Right ventricle myocardium inferior (tissue), 1 donor: ENCODE measurements around the gene GUCY2D. TPM values are rescaled to one million over a fixed set of nuclear protein-coding genes. Genes with fewer than 3 reads are reported as not detected.
A peak's percentile ranks its signal among the peaks of the same experiment; 100 is the strongest.
"Not testable (repeated sequence)": the region's sequence is repeated elsewhere in the genome, so short reads cannot be mapped to it uniquely, and the experiment has no call there.

ENCODE experiments used
- ATAC-seq: fragments of 200-7000 bp; cut with Tn5 transposase; one replicate; pipeline ENCODE4 v1.9.1; 2020; ENCODE audit warnings: mild to moderate bottlenecking, moderate library complexity
- DNase-seq: peaks from one replicate; pipeline ENCODE4 v3.0.0; 2021; ENCODE audit errors: missing footprints
- intact Hi-C: fragments of 100-400 bp; cut with DNase I; formaldehyde crosslinking; loops from one replicate; pipeline ENCODE4 v1.11.0; 2022
- total RNA-seq: library from RNA; stranded (reverse); fragmentation: NEBNext Ultra II Directional; extraction: Animal tissue kit (Norgen Biotek cat#: 25700); gene quantifications from one replicate; pipeline ENCODE4 v1.2.1, GENCODE V29; 2021
- donor health status: DM: no; HTN: yes; CAD: no; lungs with severe emphysema.

GUCY2D gene
- total RNA-seq, 1 donor from 2014 or later = 0.35 TPM

DNA sequence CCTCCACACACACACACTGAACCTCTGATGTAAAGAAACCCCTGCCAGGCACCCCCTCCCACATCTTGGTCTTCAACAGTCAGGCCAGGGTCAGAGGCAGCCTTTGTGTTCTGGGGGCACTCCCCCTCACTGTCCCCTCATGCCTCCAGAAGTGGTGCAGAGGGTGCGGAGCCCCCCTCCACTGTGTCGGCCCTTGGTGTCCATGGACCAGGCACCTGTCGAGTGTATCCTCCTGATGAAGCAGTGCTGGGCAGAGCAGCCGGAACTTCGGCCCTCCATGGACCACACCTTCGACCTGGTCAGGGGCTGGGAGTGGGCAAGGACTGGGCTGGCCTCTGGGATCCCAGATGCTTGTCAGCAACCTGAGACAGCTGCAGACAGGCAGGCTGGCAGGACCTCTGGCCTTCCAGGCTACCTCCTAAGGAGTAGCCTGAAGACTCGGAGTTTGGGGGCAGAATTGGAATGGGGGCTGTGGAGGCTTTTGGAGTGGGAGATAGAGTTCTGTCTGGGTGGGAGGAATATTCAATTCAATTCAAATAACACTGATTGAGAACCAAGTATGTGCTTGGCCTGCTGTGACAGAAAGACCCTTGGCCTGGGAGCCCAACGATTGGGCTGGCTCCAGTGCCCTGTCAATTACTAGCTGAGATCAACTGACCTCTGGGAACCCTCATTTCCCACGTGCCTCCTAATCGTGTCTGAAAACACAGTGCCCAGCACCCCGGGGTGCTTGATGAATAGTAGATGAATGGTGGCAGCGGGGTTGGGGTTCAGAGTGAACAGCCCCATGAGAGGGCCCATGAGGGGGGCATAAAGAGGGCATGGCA, 11.5 kb downstream of the GUCY2D start:
- DNase-seq (no peak), ATAC-seq (no peak)
- intact Hi-C loops = no loop called here

DNA sequence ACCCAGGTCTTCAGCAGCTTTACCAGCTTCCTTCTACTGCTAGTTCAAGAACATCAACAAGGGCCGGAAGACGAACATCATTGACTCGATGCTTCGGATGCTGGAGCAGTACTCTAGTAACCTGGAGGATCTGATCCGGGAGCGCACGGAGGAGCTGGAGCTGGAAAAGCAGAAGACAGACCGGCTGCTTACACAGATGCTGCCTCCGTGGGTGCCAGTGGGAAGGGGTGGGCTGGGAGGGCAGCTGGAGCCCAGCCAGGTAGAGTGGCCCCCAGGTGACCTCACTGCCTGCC, 12.1 kb downstream of the GUCY2D start:
- no peak for DNase-seq
- intact Hi-C loops = no loop called here
- no peak for ATAC-seq

DNA sequence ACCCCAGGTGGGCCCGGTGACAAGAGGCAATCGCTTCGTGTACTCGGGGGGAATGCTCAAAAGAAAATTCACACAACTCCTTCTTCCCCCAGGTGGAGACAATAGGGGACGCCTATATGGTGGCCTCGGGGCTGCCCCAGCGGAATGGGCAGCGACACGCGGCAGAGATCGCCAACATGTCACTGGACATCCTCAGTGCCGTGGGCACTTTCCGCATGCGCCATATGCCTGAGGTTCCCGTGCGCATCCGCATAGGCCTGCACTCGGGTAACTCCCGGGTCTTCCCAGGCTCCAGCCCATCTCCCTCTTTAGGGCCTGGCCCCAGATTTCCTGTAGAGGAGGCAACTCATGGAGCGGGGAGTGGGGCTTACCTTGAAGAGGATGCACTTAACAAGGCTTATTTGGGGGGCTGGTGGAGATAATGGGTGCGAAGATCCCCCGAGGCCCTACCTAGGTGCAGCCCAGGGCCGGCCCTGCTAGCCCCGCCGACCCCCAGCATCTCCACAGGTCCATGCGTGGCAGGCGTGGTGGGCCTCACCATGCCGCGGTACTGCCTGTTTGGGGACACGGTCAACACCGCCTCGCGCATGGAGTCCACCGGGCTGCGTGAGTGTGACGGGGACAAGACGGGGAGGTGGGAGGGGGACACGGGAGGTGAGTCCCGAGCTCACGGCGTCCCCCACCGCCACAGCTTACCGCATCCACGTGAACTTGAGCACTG, 13.0 kb downstream of the GUCY2D start:
- DNase-seq (no peak), ATAC-seq (no peak)
- intact Hi-C loops = no loop called here

DNA sequence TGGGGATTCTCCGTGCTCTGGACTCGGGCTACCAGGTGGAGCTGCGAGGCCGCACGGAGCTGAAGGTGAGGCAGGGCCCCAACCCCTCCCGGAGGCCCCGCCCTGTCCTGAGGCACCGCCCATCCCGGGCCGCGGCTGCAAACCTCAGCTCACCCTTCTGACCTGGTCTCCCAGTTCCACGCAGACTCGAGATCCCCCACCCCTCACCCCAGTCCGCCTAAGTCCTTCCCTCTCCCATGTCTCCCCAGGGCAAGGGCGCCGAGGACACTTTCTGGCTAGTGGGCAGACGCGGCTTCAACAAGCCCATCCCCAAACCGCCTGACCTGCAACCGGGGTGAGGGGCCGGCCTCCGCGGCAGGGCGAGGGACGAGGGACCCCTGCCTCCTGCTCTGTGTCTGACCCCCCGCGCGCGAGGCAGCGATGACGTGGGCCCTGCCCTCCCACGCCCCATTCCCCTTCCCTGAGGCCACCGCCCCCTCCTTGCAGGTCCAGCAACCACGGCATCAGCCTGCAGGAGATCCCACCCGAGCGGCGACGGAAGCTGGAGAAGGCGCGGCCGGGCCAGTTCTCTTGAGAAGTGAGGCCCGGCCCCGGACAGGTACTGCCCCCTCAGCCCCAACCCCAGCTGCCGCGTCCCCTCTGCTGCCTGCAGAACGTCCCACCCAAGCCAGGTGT, 13.7 kb downstream of the GUCY2D start:
- intact Hi-C loops = no loop called here

DNA sequence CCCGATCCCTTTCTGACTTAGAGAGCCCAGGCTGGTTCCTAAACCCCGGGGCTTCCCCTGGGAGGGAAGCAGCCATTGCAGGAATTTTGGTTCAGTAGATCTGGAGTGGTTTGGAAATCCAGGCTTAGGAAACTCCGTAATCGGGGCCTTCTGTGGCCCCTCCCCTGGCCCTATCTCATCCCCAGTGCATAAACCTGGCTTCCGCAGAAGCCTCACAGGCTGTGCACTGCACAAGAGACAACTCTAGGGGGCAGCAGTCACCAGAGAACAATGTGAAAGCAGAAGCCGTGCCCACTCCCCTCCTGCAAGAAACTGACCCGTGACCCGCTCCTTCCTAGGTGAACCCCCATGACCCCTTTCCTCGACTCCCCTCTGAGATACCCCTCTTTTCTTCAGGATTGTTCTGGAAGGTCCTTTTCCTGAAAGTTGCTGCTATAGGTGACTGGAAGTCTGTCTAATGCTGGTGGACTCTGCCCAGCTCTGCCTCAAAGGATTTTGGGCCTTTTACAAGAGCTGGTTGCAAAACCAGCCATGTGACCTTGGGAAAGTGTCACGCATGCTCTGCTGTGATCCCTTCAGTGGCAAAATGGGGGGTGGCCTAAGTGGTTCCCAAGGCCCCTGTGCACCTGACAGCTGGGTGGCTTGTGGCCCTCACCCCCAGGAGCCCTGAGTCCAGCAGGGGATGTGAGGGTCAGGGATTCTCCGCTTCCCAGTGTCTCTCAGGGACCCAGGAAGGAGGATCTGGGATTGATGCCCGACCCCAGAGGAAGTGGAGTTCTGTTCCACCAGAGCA, 14.4 kb downstream of the GUCY2D start:
- DNase-seq = no peak
- ATAC-seq = peak; percentile 64
- intact Hi-C loops = no loop called here

More for the DNA sequence above, 13.7 kb downstream of the GUCY2D start:
- peak; percentile 42 for ATAC-seq
- DNase-seq = no peak

DNA sequence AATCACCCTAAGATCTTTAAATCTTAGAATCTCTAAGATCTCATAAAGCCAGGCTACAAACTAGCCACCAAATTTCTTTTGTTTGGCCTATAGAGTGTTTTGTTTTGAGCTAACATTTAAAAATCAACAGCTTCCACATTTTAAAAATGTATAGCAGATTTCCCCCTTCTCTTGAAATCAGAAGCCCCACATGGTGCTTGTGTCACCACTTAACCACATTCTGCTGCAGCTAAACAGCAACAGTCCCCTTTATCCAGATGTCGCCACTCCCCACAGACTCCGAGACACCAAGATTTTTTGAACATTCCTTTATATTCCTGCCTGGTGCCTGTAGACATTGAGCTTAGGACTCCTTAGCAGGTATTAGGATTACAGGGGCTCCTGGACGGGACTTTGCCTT, 16.0 kb downstream of the GUCY2D start:
- no peak for ATAC-seq
- intact Hi-C loops = no loop called here
- no peak for DNase-seq

DNA sequence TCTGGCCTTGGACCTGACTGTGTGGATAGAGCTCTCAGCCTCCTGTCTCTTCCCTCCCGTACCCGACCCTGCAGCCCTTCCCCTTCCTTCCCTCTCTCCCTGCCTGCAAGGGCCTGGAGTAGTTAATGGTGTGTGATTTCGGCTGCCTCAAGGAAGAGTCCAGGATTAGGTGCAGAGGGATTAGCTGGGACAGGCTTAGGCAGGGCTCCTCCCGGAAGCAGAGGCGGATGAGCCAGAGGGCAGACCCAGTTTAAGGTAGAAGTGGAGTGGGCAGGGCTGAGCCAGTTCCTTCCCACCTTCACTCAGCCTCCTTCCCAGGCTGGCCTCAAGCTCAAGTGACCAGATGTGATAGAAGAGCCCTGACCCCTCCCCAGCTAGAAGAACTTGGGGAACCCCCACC, 16.8 kb downstream of the GUCY2D start:
- intact Hi-C loops = no loop called here
- DNase-seq = no peak
- no peak for ATAC-seq

DNA sequence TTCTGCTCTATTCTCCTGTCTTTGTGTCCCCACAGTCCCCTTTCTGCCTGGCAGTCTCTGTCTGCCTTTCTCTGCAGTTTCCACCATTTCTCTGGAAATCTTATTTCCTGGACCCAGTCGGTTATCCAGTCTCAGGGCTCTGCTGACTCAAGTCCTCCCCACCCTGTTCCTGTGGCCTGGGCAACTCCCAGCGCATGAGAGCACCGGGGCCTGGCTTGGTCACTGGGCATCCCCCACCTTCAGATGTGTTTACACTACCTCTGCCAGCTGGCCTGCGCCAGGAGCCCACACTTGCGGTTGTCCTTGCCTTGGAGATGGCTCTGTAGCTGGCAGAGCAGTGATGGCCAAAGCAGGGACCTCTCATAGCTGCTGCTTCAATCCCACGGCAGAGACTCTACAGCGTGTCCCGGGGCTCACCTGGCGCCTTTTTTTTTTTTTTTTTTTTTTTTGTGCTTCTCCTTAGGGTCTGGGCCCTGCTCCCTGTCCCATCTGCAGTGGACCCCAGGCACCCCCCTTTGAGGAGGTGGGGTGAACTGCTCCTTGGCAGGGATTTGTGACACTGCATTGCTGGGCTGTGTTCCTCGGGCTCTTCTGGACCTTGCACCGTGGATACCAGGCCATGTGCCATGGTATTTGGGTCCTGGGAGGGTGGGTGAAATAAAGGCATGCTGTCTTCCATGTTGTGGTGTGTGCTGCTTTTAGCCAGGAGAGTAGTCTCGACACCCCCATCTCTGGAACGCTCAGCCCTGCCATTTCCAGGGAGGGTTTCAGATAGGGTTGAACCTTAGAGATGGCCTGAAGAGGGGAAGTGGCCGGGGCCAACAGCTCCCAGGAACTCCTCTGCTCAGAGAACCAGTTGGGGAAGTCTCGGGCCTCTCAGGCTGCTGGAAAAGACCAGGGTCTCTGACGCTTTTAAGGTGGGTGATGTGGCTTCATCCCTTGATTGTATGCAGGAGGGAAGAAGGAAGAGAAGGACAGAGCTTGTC, 17.5 kb downstream of the GUCY2D start:
- DNase-seq (no peak), ATAC-seq (no peak)
- intact Hi-C loops = no loop called here

DNA sequence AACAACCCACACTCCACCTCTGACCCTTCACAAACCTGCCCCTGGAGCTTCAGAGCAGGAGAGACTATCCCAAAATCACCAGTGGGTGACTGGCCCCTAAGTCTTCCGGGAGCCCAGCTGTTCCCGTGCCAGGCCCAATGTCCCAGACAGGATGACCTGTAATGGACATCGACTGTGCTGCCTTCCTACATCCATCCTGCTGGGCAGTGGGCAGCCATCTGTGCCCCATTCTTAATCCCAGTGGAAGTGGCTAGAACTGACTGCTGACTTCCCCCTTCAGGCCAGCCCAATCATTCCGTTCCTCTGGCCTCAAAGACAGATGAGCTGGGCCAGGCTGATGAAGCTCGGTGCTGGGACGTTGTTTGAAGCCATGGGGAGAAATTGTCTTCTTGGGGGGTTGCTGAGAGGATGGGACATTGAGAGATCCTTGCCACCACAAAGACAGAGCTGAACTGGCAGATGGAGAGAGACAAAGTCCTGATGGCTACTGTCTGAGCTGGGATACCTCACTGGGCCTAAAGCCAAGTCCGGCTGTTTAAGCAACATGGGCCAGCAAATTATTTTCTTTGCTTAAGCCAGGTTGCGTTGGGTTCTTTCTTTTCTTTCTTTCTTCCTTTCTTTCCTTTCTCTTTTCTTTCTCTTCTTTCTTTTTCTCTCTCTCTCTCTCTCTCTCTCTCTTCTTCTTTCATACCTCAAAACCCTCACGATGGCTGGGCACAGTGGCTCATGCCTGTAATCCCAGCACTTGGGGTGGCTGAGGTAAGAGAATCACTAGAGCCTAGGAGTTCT, 18.6 kb downstream of the GUCY2D start:
- intact Hi-C loops = no loop called here
- no peak for DNase-seq
- ATAC-seq = no peak

DNA sequence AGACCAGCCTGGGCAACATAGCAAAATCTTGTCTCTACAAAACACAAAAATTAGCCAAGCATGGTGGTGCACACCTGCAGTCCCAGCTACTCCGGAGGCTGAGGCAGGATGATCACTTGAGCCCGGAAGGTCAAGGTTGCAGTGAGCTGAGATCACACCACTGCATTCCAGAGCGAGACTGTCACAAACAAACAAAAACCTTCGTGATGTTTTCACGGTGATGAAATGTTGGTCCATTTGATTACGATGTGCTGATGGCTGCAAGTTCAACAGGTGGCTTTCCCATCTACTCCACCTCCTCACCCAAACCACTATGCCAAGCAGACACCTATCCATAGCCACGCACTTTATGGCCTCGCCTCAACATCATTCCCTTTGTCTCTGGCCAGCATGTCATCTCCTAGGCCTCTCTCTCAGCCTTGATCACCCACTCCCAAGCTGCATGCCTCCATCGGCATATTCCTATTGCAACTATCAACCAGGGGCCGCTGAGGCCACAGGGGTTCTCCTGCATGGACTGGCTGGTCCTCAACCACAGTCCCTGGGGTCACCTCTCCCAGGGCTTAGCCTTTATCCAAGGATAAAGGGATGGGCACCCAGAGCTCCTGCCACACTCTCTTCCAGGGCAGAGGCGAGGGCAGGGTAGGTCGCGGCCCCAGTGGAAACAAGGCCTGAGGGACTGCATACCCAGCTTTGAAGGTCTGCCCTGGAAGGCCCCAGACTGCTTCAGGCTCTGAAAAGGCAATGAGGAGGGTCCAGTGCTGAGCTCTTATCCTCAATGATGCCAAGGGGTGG, 19.3 kb downstream of the GUCY2D start:
- ATAC-seq = no peak
- intact Hi-C loops = no loop called here
- no peak for DNase-seq

DNA sequence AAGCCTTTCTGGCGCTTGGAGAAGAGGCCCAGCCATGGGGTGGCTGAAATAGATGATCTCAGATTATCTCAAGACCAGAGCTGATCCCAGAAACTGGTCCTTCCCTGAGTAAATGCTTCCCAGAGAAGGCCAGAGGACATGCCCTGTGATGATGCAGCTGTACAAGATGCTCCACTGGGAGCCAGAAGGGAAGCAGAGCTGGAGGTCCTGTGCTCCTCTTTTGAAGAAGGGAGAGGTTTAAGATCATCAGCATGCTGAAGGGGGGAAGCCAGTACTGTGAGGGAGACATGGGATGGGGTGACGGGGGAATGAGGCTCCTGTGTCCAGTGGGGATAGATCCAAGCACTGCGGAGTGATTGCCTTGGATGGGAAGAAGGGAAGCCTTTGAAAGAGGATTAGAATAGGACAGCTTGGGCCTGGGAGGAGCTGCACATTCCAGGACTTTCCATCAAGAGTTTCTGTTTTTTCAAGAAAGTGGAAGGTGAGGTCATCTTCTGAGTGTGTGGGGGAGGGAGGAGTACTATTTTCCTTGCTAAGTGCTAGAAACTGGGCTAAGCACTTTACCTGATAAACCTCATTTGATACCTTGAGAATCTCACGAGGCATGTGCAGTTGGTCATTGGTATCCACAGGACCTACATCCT, 20.1 kb downstream of the GUCY2D start:
- DNase-seq = no peak
- intact Hi-C loops = no loop called here
- ATAC-seq = no peak

DNA sequence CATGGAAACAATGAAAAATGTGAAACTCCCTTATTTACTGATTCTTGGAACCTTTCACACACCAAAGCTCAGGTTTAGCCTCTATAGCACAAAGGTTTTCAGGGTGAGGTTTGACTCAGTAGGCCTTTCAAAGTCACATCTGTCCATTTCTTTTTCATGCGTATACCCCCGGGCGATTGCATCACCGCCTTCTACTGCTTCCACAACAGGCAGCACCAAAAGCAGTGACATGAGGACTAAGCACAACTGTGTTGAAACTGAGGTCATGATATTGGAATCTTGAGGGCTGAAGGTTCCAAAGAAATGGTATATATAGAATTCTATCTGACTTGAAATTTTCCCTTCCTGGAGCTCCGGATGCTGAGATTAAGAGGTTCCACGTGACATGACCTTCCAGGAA, 21.7 kb downstream of the GUCY2D start:
- intact Hi-C loops, ATAC-seq, DNase-seq: not testable (repeated sequence)

DNA sequence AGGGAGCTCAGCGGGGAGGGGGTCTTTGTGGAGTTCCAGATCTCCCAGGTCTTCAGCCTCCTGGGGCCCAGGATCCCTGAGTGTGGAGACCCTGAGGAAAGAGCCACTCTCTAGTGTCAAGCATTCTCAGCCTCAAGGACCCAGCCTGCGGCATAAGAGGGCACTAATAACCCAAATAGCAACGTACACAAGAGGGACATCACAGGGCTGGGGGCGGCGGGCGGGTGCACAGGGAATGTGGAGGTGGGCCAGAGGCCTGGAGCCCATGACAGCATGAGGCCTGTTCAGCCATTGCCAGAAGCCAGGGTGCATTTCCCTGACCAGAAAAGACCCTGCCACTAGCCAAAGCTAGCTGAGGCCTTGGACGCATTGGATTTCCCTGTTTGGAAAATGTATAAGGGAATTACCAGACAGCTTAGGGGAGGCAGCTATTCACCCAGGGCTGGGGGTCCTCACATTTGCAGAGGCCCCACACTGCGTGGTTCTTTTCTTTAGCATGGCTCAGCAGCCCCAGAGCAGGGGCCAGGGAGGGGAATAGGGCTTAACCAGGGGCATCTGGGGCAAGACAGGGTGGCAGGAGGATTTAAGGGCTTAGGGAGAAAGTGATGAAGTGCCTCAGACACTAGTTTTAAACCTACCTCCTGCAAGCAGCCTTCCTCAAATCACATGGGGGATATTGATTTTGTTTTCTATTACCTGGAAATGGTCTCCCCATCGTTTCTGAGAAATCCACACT, 22.9 kb downstream of the GUCY2D start:
- intact Hi-C loops = no loop called here
- DNase-seq (no peak), ATAC-seq (no peak)

DNA sequence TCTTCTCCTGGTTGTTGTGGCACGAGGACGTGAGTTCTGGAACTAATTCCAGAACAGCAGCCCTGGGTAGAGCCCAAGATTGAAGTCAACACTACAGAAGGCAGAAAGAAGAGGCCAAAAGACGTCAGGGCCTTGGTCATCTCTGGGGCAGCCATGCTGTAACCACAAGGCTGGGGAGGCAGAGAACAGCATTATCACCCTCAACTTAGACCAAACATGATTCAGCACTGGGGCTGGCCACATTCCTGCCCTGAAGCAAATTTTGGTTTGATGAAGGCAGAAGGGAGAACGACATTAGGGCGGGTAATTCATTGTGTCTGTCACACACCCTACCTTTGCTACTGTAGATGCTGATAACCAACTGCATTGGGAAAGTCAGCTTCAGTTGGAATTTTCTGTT, 26.7 kb downstream of the GUCY2D start:
- no peak for DNase-seq
- ATAC-seq = no peak
- intact Hi-C loops = no loop called here

DNA sequence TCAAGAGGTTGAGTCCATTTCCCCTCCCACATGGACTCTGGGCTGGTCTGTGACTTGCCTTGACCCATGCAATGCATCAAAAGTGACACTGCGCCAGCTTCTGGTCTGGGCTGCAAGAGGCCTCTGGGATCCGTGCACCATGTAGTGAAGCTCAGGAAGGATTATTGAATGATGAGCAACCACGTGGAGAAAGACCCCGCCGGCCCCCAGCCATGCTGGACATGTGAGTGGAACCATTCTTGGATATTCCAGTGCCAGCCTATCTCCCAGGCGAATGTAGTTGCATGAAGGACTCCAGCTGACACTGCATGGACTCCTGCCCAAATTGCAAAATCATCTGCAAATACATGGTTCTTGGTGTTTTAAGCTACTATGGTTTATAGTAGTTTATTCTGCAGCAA, 28.8 kb downstream of the GUCY2D start:
- no peak for ATAC-seq
- intact Hi-C loops = no loop called here
- no peak for DNase-seq

DNA sequence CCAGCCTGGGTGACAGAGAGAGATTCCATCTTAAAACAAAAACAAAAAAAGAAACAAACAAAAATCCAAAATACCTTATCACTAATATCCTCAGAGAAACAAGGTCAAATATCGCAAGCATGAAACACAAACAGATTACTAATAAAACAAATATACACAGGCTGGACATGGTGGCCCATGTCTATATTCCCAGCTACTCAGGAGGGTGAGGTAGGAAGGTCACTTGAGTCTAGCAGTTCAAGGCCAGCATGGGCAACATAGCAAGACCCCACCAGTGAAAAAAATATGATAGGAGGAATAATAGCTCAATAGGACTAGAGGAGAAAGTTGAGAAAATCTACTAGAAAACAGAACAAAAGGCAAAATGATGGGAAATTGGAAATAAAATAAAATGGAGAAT, 29.5 kb downstream of the GUCY2D start:
- DNase-seq (no peak), ATAC-seq (no peak)
- intact Hi-C loops = no loop called here
